ENCODE measurements around the gene MDM4.

DNA sequence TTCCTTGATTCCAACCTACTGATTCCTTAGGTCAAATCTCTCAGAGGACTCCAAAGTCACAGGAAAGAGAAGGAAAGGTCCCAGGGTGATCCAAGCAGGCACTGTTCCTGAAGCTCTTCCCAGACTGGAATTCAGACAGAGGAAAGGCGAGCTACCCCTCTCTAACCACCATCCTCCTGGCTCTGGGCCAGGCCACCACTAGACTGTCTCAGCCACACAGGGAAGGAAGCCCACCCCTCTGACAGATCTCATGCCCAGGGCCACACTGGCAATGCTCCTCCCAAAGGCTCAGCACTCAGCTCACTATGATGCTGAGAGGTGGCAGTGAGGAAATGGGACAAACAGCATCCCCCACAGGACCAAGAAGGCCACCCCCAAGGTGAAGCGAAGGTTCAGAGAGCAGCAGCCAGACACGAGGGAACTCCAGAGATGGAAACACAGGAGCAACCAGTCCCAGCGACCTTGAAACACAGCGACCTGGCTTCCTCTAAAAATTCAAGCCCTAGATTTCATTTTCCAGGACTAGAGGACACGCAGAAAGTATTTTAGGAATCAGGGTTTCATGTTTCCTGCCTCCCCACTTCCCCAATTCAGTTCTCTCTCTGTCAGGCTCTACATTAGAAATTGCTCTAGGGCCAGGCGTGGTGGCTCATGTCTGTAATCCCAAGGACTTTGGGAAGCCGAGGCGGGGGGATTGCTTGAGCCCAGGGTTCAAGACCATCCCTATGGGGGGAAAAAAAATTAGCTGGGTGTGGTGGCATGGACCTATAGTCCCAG lies 40.4 kb upstream of the MDM4 start:
- no peak for TF ChIP-seq CTCF (IDR thresholded peaks at IDR 0.05 in 4 of 5, conservative IDR thresholded peaks at IDR 0.05 in 1 of 5)
- TF ChIP-seq POLR2A (IDR thresholded peaks at IDR 0.05), result no peak

Measured in gastrocnemius medialis (tissue), 4 donors.